HepG2 (cell line): Measurements from ENCODE around the gene TFG. TPM values are rescaled to one million over a fixed set of nuclear protein-coding genes. Genes with fewer than 3 reads are reported as not detected.
A peak's percentile ranks its signal among the peaks of the same experiment; 100 is the strongest.

Source experiments
- ATF6 ChIP-seq: sonication (generic); formaldehyde crosslinking; conservative IDR thresholded peaks from 2 replicates; pipeline ENCODE4 v1.4.0; 2020; ENCODE audit warnings: missing genetic modification reagents
- FOXP4 ChIP-seq: sonication (generic); formaldehyde crosslinking; IDR thresholded peaks from 2 replicates; pipeline ENCODE4 v1.4.0; 2020; ENCODE audit warnings: missing genetic modification reagents
- TCF12 ChIP-seq, 2 experiments: fragments of 450-650 bp in 1 of 2; sonication (generic) in 1 of 2; formaldehyde crosslinking in 1 of 2; IDR thresholded peaks; 2 replicates each; pipeline versions ENCODE4 v1.6.1 to v1.8.0; 2017 to 2022; ENCODE audit warnings: antibody characterized with exemption in 1 of 2, mild to moderate bottlenecking in 1 of 2, missing genetic modification reagents in 1 of 2, moderate library complexity in 1 of 2
- TEF ChIP-seq: sonication (generic); formaldehyde crosslinking; IDR thresholded peaks from 2 replicates; pipeline ENCODE4 v1.5.0; 2020; ENCODE audit warnings: missing genetic modification reagents
- ZBED4 ChIP-seq: sonication (generic); formaldehyde crosslinking; IDR thresholded peaks from 2 replicates; pipeline ENCODE4 v1.4.0; 2020; ENCODE audit warnings: missing genetic modification reagents, borderline replicate concordance
- ZBTB2 ChIP-seq: sonication (generic); formaldehyde crosslinking; IDR thresholded peaks from 2 replicates; pipeline ENCODE4 v1.8.0; 2022; ENCODE audit warnings: low read depth, missing genetic modification reagents
- ZMYM2 ChIP-seq: sonication (generic); formaldehyde crosslinking; IDR thresholded peaks from 2 replicates; pipeline ENCODE4 v1.8.0; 2022; ENCODE audit warnings: mild to moderate bottlenecking, missing genetic modification reagents
- ZNF10 ChIP-seq: sonication (generic); formaldehyde crosslinking; IDR thresholded peaks from 2 replicates; pipeline ENCODE4 v1.4.0; 2020; ENCODE audit warnings: mild to moderate bottlenecking, low read depth, missing genetic modification reagents, borderline replicate concordance
- ZNF512B ChIP-seq: sonication (generic); formaldehyde crosslinking; IDR thresholded peaks from 2 replicates; pipeline ENCODE4 v1.5.1; 2020; ENCODE audit warnings: missing genetic modification reagents, mild to moderate bottlenecking, borderline replicate concordance
- ZNF704 ChIP-seq: sonication (generic); formaldehyde crosslinking; IDR thresholded peaks from 2 replicates; pipeline ENCODE4 v1.8.1; 2023; ENCODE audit warnings: mild to moderate bottlenecking, inconsistent platforms, moderate library complexity, missing genetic modification reagents, borderline replicate concordance
- ZZZ3 ChIP-seq: sonication (generic); formaldehyde crosslinking; IDR thresholded peaks from 2 replicates; pipeline ENCODE4 v1.4.0; 2020; ENCODE audit warnings: missing genetic modification reagents, mild to moderate bottlenecking, borderline replicate concordance
- polyA plus RNA-seq, 8 experiments: library from polyadenylated mRNA; depleted of rRNA in 3 of 8; stranded (reverse) in 7 of 8; unstranded in 1 of 8; fragments of >200 nt; fragmentation: Illumina TruSeq in 4 of 8; extraction: Trizol in 4 of 8; gene quantifications; 2 replicates each; pipeline versions ENCODE4 v1.2.1 to v1.2.3, GENCODE V29; 2011 to 2016; ENCODE audit warnings: low read depth in 4 of 8, missing spikeins in 1 of 8, mixed read lengths in 1 of 8; ENCODE audit not compliant: insufficient read depth in 1 of 8
- total RNA-seq, 5 experiments: library from RNA; depleted of rRNA; stranded (reverse); fragments of >200 nt; fragmentation: Illumina TruSeq; extraction: Trizol; gene quantifications; 2 replicates each; pipeline ENCODE4 v1.2.3, GENCODE V29; 2016; ENCODE audit warnings: low read depth in 1 of 5

Gene TFG
- total and polyA plus RNA-seq, 2 of the 13 experiments (the other 11 are each of a cell fraction or from before 2014, with no cell fraction given): 53.6 to 71.7 TPM

GRCh38 chr3:100708989-100709841 lies at the start of gene TFG (continued):
- no peak; the same call in 1 of the 2 replicates for TF ChIP-seq ZBED4
- no peak for TF ChIP-seq ZNF704 (CRISPR knock-in tag)
- 0 out of 2 replicates have a peak, but pooled peaks have one; percentile 43 for TF ChIP-seq ATF6 (CRISPR knock-in tag)
- 0 out of 2 replicates have a peak, but pooled peaks have one; percentile 34 for TF ChIP-seq FOXP4 (CRISPR knock-in tag)
- no peak for TF ChIP-seq ZMYM2 (CRISPR knock-in tag)
- no peak for TF ChIP-seq ZNF10
- TF ChIP-seq TCF12 (IDR thresholded peaks at IDR 0.05): no peak
- TF ChIP-seq TCF12 (CRISPR knock-in tag; IDR thresholded peaks at IDR 0.05): no peak; the same call in 1 of the 2 replicates
- no peak for TF ChIP-seq TEF (CRISPR knock-in tag)
- TF ChIP-seq ZNF512B: no peak
- no peak for TF ChIP-seq ZZZ3
- TF ChIP-seq ZBTB2 (CRISPR knock-in tag): no peak
